Measurements from ENCODE around the gene NCAPH2.

DNA sequence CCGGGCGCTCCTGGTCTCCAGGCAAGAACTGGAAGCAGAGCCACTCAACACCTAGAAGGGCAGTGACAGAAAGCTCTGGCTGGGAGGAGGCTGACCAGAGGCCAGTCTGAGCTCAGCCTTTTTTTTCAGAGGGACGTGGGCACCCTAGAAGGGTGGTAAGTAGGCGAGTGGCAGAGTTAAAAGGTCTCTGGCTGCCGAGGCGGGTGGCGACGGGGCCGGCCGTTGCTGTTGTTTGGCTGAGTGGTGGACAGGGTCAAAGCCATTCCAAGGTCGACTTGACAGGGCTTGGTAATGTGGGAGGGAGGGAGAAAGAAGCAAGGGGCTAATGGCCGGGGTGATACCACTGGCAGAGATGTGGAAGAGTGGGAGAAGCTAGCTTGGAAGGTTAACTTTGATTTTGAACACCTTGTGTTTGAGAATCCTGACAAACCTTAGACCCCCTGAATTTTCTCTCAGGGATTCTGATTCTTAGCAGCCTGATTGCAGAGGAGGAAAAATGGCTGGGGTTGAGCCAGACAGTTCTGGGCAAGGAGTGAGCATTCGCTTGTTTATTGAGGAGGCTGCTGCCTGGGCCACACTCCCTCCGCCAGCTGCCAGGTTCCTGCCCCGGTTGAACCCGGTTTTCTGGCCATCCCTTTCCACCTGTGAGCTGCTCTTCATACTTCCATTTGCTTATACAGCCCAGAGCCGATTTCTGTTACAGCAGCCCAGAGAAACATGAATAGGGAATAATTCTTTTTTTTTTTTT is 55.6 kb downstream of the NCAPH2 start:
- TF ChIP-seq SETDB1 (CRISPR knock-in tag; IDR thresholded peaks at IDR 0.05; ENCODE audit: borderline replicate concordance) (no peak), KAT8 (CRISPR knock-in tag; IDR thresholded peaks at IDR 0.05) (no peak), NFKB2 (CRISPR knock-in tag; IDR thresholded peaks at IDR 0.05; ENCODE audit: borderline replicate concordance) (no peak), RAD21 (CRISPR knock-in tag; IDR thresholded peaks at IDR 0.05) (no peak), MYC (CRISPR knock-in tag; IDR thresholded peaks at IDR 0.05; ENCODE audit: borderline replicate concordance) (no peak), JUN (CRISPR knock-in tag; IDR thresholded peaks at IDR 0.05) (no peak), SMAD9 (CRISPR knock-in tag; IDR thresholded peaks at IDR 0.05) (no peak), ZNF850 (CRISPR knock-in tag; conservative IDR thresholded peaks at IDR 0.05) (no peak), FOXK2 (IDR thresholded peaks at IDR 0.05) (no peak), SP1 (IDR thresholded peaks at IDR 0.05) (no peak), SP1 (CRISPR knock-in tag; IDR thresholded peaks at IDR 0.05) (no peak), ZNF331 (CRISPR knock-in tag; IDR thresholded peaks at IDR 0.05) (no peak)

Measured in HepG2 (cell line).